ENCODE data around the gene CKMT1B. TPM values are rescaled to one million over a fixed set of nuclear protein-coding genes. Genes with fewer than 3 reads are reported as not detected.
"Not testable (repeated sequence)": the region's sequence is repeated elsewhere in the genome, so short reads cannot be mapped to it uniquely, and the experiment has no call there.

The CKMT1B gene
- total RNA-seq, 1 donor from 2014 or later: 1.8 TPM

- DNase-seq (ENCODE audit: low spot score, unreplicated experiment): no peak
- Mint-ChIP-seq H3K9me3 (ENCODE audit: low read depth) (peaks cover 4% of the 10 kb centered on the region), H3K27me3 (no peaks in the 10 kb centered on the region), H3K36me3 (ENCODE audit: insufficient read depth) (peaks cover 12% of the 10 kb centered on the region), H3K4me3 (ENCODE audit: low read depth) (no peak overlapping the region), H3K27ac (no peak overlapping the region), H3K4me1 (ENCODE audit: low read depth) (no peaks in the 10 kb centered on the region)
- TF ChIP-seq CTCF (IDR thresholded peaks at IDR 0.05; ENCODE audit: unreplicated experiment): no peak
Observed at GRCh38 chr15:43552256-43552655, 41.6 kb upstream of the CKMT1B start.

GRCh38 chr15:43552986-43553385, 40.8 kb upstream of the CKMT1B start:
- Mint-ChIP-seq H3K4me3 (ENCODE audit: low read depth) (no peak overlapping the region), H3K4me1 (ENCODE audit: low read depth) (no peaks in the 10 kb centered on the region), H3K27me3 (no peaks in the 10 kb centered on the region), H3K27ac (no peak overlapping the region), H3K36me3 (ENCODE audit: insufficient read depth) (peaks cover 7% of the 10 kb centered on the region), H3K9me3 (ENCODE audit: low read depth) (no peaks in the 10 kb centered on the region)
- no peak for TF ChIP-seq CTCF (IDR thresholded peaks at IDR 0.05; ENCODE audit: unreplicated experiment)
- DNase-seq (ENCODE audit: low spot score, unreplicated experiment): no peak

- H3K27ac Mint-ChIP-seq; DNase-seq (ENCODE audit: low spot score, unreplicated experiment); H3K36me3 Mint-ChIP-seq (ENCODE audit: insufficient read depth); H3K4me3 Mint-ChIP-seq (ENCODE audit: low read depth); H3K4me1 Mint-ChIP-seq (ENCODE audit: low read depth); H3K9me3 Mint-ChIP-seq (ENCODE audit: low read depth); H3K27me3 Mint-ChIP-seq: not testable (repeated sequence)
Observed at GRCh38 chr15:43562753-43563152, 31.1 kb upstream of the CKMT1B start.

- not testable (repeated sequence) for H3K4me3 Mint-ChIP-seq (ENCODE audit: low read depth); H3K9me3 Mint-ChIP-seq (ENCODE audit: low read depth); H3K36me3 Mint-ChIP-seq (ENCODE audit: insufficient read depth); H3K27ac Mint-ChIP-seq; DNase-seq (ENCODE audit: low spot score, unreplicated experiment); H3K27me3 Mint-ChIP-seq; H3K4me1 Mint-ChIP-seq (ENCODE audit: low read depth)
Observed at GRCh38 chr15:43563793-43564192, 30.0 kb upstream of the CKMT1B start.

- not testable (repeated sequence) for H3K4me3 Mint-ChIP-seq (ENCODE audit: low read depth); H3K27ac Mint-ChIP-seq; H3K4me1 Mint-ChIP-seq (ENCODE audit: low read depth); DNase-seq (ENCODE audit: low spot score, unreplicated experiment); H3K9me3 Mint-ChIP-seq (ENCODE audit: low read depth); H3K27me3 Mint-ChIP-seq; H3K36me3 Mint-ChIP-seq (ENCODE audit: insufficient read depth)
Observed at GRCh38 chr15:43566615-43567014, 27.2 kb upstream of the CKMT1B start.

- not testable (repeated sequence) for H3K27ac Mint-ChIP-seq; H3K4me3 Mint-ChIP-seq (ENCODE audit: low read depth); H3K9me3 Mint-ChIP-seq (ENCODE audit: low read depth); H3K27me3 Mint-ChIP-seq; H3K36me3 Mint-ChIP-seq (ENCODE audit: insufficient read depth); DNase-seq (ENCODE audit: low spot score, unreplicated experiment); H3K4me1 Mint-ChIP-seq (ENCODE audit: low read depth)
Observed at GRCh38 chr15:43574607-43575006, 19.2 kb upstream of the CKMT1B start.

- not testable (repeated sequence) for H3K36me3 Mint-ChIP-seq (ENCODE audit: insufficient read depth); H3K4me3 Mint-ChIP-seq (ENCODE audit: low read depth); H3K4me1 Mint-ChIP-seq (ENCODE audit: low read depth); H3K9me3 Mint-ChIP-seq (ENCODE audit: low read depth); H3K27me3 Mint-ChIP-seq; H3K27ac Mint-ChIP-seq; DNase-seq (ENCODE audit: low spot score, unreplicated experiment)
Observed at GRCh38 chr15:43589778-43590466, 3.9 kb upstream of the CKMT1B start, which contains the start of gene PPIP5K1. Gene PPIP5K1 (minus strand): TSS chr15:43590208. CDS start chr15:43584504, 5,704 bp downstream.

- H3K9me3 Mint-ChIP-seq (ENCODE audit: low read depth); H3K4me1 Mint-ChIP-seq (ENCODE audit: low read depth); H3K27ac Mint-ChIP-seq; H3K4me3 Mint-ChIP-seq (ENCODE audit: low read depth); DNase-seq (ENCODE audit: low spot score, unreplicated experiment); H3K36me3 Mint-ChIP-seq (ENCODE audit: insufficient read depth): not testable (repeated sequence)
- H3K27me3 Mint-ChIP-seq: peaks cover 12% of the 10 kb centered on the region
Observed at GRCh38 chr15:43592841-43593240, 986 bp upstream of the CKMT1B start.

- not testable (repeated sequence) for DNase-seq (ENCODE audit: low spot score, unreplicated experiment); H3K27ac Mint-ChIP-seq; H3K9me3 Mint-ChIP-seq (ENCODE audit: low read depth)
Observed at GRCh38 chr15:43599131-43599530, 5.3 kb downstream of the CKMT1B start.

GRCh38 chr15:43600200-43600599, 6.4 kb downstream of the CKMT1B start:
- H3K36me3 Mint-ChIP-seq (ENCODE audit: insufficient read depth); H3K27ac Mint-ChIP-seq; H3K9me3 Mint-ChIP-seq (ENCODE audit: low read depth); DNase-seq (ENCODE audit: low spot score, unreplicated experiment); H3K4me3 Mint-ChIP-seq (ENCODE audit: low read depth); H3K4me1 Mint-ChIP-seq (ENCODE audit: low read depth): not testable (repeated sequence)
- H3K27me3 Mint-ChIP-seq: peaks cover 42% of the 10 kb centered on the region

More at GRCh38 chr15:43599131-43599530, 5.3 kb downstream of the CKMT1B start:
- not testable (repeated sequence) for H3K36me3 Mint-ChIP-seq (ENCODE audit: insufficient read depth); H3K4me1 Mint-ChIP-seq (ENCODE audit: low read depth); H3K4me3 Mint-ChIP-seq (ENCODE audit: low read depth)
- H3K27me3 Mint-ChIP-seq: peaks cover 39% of the 10 kb centered on the region

GRCh38 chr15:43602233-43602632, 8.4 kb downstream of the CKMT1B start:
- H3K4me1 Mint-ChIP-seq (ENCODE audit: low read depth); H3K36me3 Mint-ChIP-seq (ENCODE audit: insufficient read depth); DNase-seq (ENCODE audit: low spot score, unreplicated experiment); H3K27ac Mint-ChIP-seq; H3K9me3 Mint-ChIP-seq (ENCODE audit: low read depth); H3K4me3 Mint-ChIP-seq (ENCODE audit: low read depth): not testable (repeated sequence)
- peaks cover 35% of the 10 kb centered on the region for H3K27me3 Mint-ChIP-seq

Measured in progenitor cell of endocrine pancreas (in vitro differentiated cells).